GM12891 (cell line): ENCODE results near the gene TRAP1.

Experiments used
- PAX5 ChIP-seq: IDR thresholded peaks from 2 replicates; pipeline ENCODE4 v1.6.1; 2011; ENCODE audit warnings: low read length, moderate library complexity, mild to moderate bottlenecking; ENCODE audit not compliant: insufficient read depth, severe bottlenecking
- POLR2A ChIP-seq: IDR thresholded peaks from 2 replicates; pipeline ENCODE4 v1.6.1; 2011; ENCODE audit warnings: low read depth, low read length, control low read depth
- POLR2AphosphoS5 ChIP-seq: IDR thresholded peaks from 2 replicates; pipeline ENCODE4 v1.6.1; 2011; ENCODE audit warnings: low read depth, low read length, control low read depth
- TAF1 ChIP-seq: IDR thresholded peaks from 2 replicates; pipeline ENCODE4 v1.6.1; 2011; ENCODE audit warnings: low read depth, low read length, control low read depth

DNA sequence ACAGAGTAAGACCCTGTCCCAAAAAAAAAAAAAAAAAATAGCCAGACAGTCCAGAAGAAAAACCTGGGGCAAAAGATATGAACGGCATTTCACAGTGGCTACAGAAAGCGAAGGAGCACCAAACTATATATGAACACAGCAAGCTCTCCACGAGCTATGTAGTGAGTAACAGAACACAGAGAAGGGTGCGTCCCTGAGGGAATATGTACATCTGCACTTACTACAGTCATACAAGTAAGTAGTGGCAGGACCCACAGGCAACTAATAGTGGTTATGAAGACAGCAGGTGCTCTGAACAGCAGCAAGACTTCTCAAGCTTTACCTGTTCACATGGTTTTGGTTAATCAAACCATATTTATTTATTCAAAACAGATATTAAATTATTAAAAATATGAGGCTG is 15.8 kb downstream of the TRAP1 start:
- TF ChIP-seq POLR2A (no peak), POLR2AphosphoS5 (no peak), TAF1 (no peak), PAX5 (no peak)
